Measurements from ENCODE around the gene PNMA8B.

DNA sequence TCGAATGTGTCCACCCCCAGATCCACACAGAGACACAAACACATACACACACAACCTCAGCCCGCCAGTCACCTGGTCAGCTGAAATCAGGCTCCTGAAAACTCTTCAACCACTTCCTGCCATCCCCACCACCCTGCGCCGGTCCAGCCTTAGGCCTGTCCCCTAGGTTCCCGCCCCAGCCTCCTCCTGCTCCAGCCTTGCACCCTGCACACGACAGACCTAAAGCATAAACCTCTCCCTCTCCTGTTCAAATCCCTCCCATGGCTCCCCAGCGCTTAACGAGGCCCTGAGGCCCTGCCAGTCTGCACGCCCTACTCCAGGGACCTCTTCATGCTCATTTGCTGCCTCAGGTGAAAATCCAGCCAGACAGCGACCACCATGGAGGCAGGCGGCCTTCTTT, 7.1 kb downstream of the PNMA8B start:
- TF ChIP-seq POLR2AphosphoS5 (IDR thresholded peaks at IDR 0.05; ENCODE audit: borderline replicate concordance, low read depth, low read length): no peak
- TF ChIP-seq EZH2 (IDR thresholded peaks at IDR 0.05): no peak
- TF ChIP-seq FOXP2 (optimal IDR thresholded peaks at IDR 0.05; ENCODE audit: control extremely low read depth, extremely low read length, insufficient read depth): no peak

Data from SK-N-MC (cell line).